ENCODE data around the gene ARAP2.

Gene ARAP2

DNA sequence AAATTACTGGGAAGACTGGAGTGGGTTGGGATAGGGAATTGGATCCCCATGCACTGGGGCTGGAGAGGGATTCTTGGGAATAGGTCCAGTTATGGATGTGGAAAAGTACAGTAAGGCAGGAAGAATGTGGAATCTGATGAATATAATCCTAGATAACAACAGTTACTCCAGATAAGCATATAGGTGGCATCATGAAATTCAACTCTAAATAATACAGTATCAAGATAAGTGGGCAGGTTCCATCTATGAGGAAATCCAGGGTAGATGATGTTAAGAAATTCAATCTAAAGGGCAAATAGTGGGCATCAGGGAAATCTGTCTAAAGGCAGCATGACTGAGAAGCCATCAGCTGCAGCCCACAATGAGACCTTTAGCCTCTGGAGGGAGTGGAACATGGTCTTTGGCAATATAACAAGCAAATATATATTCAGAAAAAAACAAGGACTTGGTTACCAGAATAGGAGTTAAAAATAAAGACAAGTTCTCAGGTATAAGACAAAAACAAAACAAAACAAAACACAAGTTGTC, 38.3 kb upstream of the ARAP2 start:
- H3K36me3 ChIP-seq (ENCODE audit: insufficient read depth), result no peaks in the 10 kb centered on the region
- H4K20me1 ChIP-seq (ENCODE audit: insufficient read depth), result no peaks in the 10 kb centered on the region
- H3K27ac ChIP-seq, result no peak overlapping the region
- H3K4me2 ChIP-seq, result no peak overlapping the region
- TF ChIP-seq, protein P1, sequence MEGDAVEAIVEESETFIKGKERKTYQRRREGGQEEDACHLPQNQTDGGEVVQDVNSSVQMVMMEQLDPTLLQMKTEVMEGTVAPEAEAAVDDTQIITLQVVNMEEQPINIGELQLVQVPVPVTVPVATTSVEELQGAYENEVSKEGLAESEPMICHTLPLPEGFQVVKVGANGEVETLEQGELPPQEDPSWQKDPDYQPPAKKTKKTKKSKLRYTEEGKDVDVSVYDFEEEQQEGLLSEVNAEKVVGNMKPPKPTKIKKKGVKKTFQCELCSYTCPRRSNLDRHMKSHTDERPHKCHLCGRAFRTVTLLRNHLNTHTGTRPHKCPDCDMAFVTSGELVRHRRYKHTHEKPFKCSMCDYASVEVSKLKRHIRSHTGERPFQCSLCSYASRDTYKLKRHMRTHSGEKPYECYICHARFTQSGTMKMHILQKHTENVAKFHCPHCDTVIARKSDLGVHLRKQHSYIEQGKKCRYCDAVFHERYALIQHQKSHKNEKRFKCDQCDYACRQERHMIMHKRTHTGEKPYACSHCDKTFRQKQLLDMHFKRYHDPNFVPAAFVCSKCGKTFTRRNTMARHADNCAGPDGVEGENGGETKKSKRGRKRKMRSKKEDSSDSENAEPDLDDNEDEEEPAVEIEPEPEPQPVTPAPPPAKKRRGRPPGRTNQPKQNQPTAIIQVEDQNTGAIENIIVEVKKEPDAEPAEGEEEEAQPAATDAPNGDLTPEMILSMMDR (conservative IDR thresholded peaks at IDR 0.05; ENCODE audit: low read depth, low read length), result no peak
- H3K79me2 ChIP-seq (ENCODE audit: insufficient read depth, low read depth), result no peaks in the 10 kb centered on the region
- no peak overlapping the region for H3K4me3 ChIP-seq (IDR thresholded peaks at IDR 0.05; ENCODE audit: insufficient read depth, low read depth, low read length)
- no peaks in the 10 kb centered on the region for H3K27me3 ChIP-seq (ENCODE audit: insufficient read depth, low read depth)
- H2AFZ ChIP-seq (ENCODE audit: low read depth), result no peak overlapping the region
- no peaks in the 10 kb centered on the region for H3K4me1 ChIP-seq (ENCODE audit: low read depth, poor library complexity, severe bottlenecking)
- no peak overlapping the region for H3K9ac ChIP-seq

DNA sequence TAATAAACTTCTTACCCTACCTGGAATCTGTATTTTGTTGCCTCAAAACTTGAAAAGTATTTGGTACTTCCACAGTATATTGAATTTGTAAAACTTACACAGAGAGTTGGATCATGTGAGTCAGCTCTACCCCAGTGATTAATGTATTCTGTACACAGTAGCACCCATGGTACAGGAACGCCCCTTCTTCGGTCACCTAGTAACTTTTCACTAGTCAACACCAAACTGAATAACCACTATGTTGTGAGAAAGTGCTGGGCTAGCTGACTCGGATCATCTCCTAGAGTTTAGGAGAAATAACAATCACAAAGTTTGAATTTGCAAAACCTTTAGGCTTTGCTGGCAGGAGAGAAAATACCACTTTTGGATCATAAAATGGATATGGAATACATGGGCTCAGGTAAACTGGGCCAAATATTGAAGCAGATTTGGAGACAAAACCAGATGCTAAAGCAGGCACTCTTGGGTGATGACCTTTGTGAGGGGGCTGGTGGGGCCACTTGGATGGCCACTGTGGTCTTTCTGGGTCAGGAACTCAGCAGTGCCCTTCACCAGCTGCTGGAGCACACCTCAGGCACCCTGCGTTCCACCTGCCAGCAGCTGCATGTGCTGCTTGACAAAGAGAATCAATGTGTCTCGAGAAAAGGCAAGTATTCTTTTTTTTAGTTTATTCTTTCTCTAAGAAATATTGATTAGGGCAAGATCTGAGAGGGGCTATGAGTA, 37.2 kb upstream of the ARAP2 start, which contains the start of gene DTHD1:
Gene DTHD1, plus strand, starts transcription at position 233 of the 723 bp plus-strand sequence. Its CDS starts 143 bp downstream, at position 376.
- Histone ChIP-seq H3K36me3 (ENCODE audit: insufficient read depth) (no peaks in the 10 kb centered on the region), H2AFZ (ENCODE audit: low read depth) (no peak within 1 kb of the TSS), H3K27ac (no peak within 1 kb of the TSS), H3K4me2 (no peak within 1 kb of the TSS), H3K4me1 (ENCODE audit: low read depth, poor library complexity, severe bottlenecking) (no peaks in the 10 kb centered on the region), H3K4me3 (IDR thresholded peaks at IDR 0.05; ENCODE audit: insufficient read depth, low read depth, low read length) (no peak within 1 kb of the TSS), H3K79me2 (ENCODE audit: insufficient read depth, low read depth) (no peaks in the 10 kb centered on the region), H3K9ac (no peak within 1 kb of the TSS), H3K27me3 (ENCODE audit: insufficient read depth, low read depth) (no peaks in the 10 kb centered on the region), H4K20me1 (ENCODE audit: insufficient read depth) (no peaks in the 10 kb centered on the region)
- TF ChIP-seq, protein P1 (conservative IDR thresholded peaks at IDR 0.05; ENCODE audit: low read depth, low read length), result no peak

DNA sequence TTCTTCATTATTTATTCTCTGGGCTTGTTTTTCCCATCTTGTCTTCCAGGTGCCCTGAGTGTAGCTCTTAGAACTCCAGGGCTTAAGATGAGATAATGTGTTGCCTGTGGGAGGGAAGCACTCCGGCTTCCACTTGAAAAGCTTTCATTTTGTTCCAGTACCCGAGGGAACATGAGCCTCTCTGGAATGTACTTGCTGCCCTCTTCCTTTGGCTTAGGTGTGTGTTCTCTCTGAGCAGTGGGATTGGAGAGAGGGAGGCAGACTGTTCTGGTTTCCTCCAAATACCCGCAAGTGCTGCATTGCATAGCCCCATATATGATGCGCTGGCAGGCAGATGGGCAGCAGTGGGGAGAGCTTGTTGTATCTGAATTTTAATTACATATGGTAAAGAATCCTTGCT, 36.2 kb upstream of the ARAP2 start:
- Histone ChIP-seq H3K27me3 (ENCODE audit: insufficient read depth, low read depth) (no peaks in the 10 kb centered on the region), H3K4me2 (no peak overlapping the region), H3K36me3 (ENCODE audit: insufficient read depth) (no peaks in the 10 kb centered on the region), H4K20me1 (ENCODE audit: insufficient read depth) (no peaks in the 10 kb centered on the region), H3K4me1 (ENCODE audit: low read depth, poor library complexity, severe bottlenecking) (no peaks in the 10 kb centered on the region), H3K4me3 (IDR thresholded peaks at IDR 0.05; ENCODE audit: insufficient read depth, low read depth, low read length) (no peak overlapping the region), H3K27ac (no peak overlapping the region), H3K79me2 (ENCODE audit: insufficient read depth, low read depth) (no peaks in the 10 kb centered on the region), H3K9ac (no peak overlapping the region), H2AFZ (ENCODE audit: low read depth) (no peak overlapping the region)
- TF ChIP-seq, protein P1 (conservative IDR thresholded peaks at IDR 0.05; ENCODE audit: low read depth, low read length), result no peak

DNA sequence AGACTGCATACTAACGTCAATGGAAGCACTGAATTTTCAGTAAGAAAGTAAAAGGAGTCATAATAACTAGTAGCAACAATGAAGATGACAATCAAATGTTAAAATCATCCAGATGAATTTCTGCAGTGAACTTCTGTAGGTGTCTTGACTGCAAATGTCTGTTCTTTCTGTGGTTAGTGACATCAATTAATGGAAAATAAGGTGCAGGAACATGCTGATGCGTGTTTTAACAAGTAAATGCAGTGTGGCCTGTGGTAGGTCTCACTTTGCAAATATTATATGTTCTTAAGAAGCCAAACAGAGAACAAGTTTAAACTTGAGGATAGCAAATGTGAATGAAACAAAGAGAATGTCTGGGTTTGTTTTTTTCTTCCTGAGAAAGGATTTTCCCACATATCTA, 34.5 kb upstream of the ARAP2 start:
- no peaks in the 10 kb centered on the region for H3K36me3 ChIP-seq (ENCODE audit: insufficient read depth)
- no peak overlapping the region for H3K27ac ChIP-seq
- H3K79me2 ChIP-seq (ENCODE audit: insufficient read depth, low read depth), result no peaks in the 10 kb centered on the region
- H3K4me2 ChIP-seq, result no peak overlapping the region
- H4K20me1 ChIP-seq (ENCODE audit: insufficient read depth), result no peaks in the 10 kb centered on the region
- H3K27me3 ChIP-seq (ENCODE audit: insufficient read depth, low read depth), result no peaks in the 10 kb centered on the region
- no peak overlapping the region for H3K4me3 ChIP-seq (IDR thresholded peaks at IDR 0.05; ENCODE audit: insufficient read depth, low read depth, low read length)
- no peak overlapping the region for H3K9ac ChIP-seq
- H2AFZ ChIP-seq (ENCODE audit: low read depth), result no peak overlapping the region
- H3K4me1 ChIP-seq (ENCODE audit: low read depth, poor library complexity, severe bottlenecking), result no peaks in the 10 kb centered on the region
- TF ChIP-seq, protein P1 (conservative IDR thresholded peaks at IDR 0.05; ENCODE audit: low read depth, low read length), result no peak

Data from KMS-11 (cell line).